ENCODE results near the gene ERICH4.

GRCh38 chr19:41420101-41420880 is 22.7 kb upstream of the ERICH4 start:
- TF ChIP-seq CTCF (IDR thresholded peaks at IDR 0.05; ENCODE audit: low read depth, low read length, poor library complexity, severe bottlenecking), result no peak
- no peak for TF ChIP-seq EZH2phosphoT487 (IDR thresholded peaks at IDR 0.05; ENCODE audit: borderline replicate concordance, low read length)

Data from DOHH2 (cell line).